Transverse colon (tissue), 4 donors: Measurements from ENCODE around the gene GNS. TPM values are rescaled to one million over a fixed set of nuclear protein-coding genes. Genes with fewer than 3 reads are reported as not detected.
"Not testable (repeated sequence)": the region's sequence is repeated elsewhere in the genome, so short reads cannot be mapped to it uniquely, and the experiment has no call there.

ENCODE experiments used
- DNase-seq: peaks from one replicate; pipeline ENCODE4 v3.0.0-alpha.2; 2019
- H3K27ac ChIP-seq, 4 donors: fragments of 200-600 bp; sonication (generic); 2 replicates each; pipeline ENCODE4 v1.5.1; 2016 to 2018; ENCODE audit warnings: inconsistent platforms in 4 of 4
- H3K27me3 ChIP-seq: fragments of 200-600 bp; sonication (generic); 2 replicates; pipeline ENCODE4 v1.5.1; 2017; ENCODE audit warnings: inconsistent platforms
- H3K36me3 ChIP-seq, 4 donors: fragments of 200-600 bp; sonication (generic); 2 replicates each; pipeline ENCODE4 v1.5.1; 2017 to 2019; ENCODE audit warnings: inconsistent platforms in 4 of 4
- H3K4me1 ChIP-seq, 4 donors: fragments of 200-600 bp; sonication (generic); 2 replicates each; pipeline ENCODE4 v1.5.1; 2017 to 2020; ENCODE audit warnings: inconsistent platforms in 4 of 4
- H3K4me3 ChIP-seq, 4 donors: fragments of 200-600 bp; sonication (generic); 1 replicate in 1 of 4; 2 replicates in 3 of 4; pipeline versions ENCODE4 v1.5.1 to v1.6.1; 2017 to 2019; ENCODE audit warnings: inconsistent platforms in 4 of 4
- H3K9me3 ChIP-seq, 2 donors: fragments of 200-600 bp; sonication (generic); 2 replicates each; pipeline ENCODE4 v1.5.1; 2017 to 2019; ENCODE audit warnings: inconsistent platforms in 2 of 2
- EP300 ChIP-seq: sonication (generic); formaldehyde crosslinking; IDR thresholded peaks from one replicate; pipeline ENCODE4 v1.6.1; 2017; ENCODE audit warnings: antibody characterized with exemption, low read depth
- POLR2A ChIP-seq: fragments of 450-650 bp; IDR thresholded peaks from one replicate; pipeline ENCODE4 v1.6.1; 2016; ENCODE audit warnings: antibody characterized with exemption, mild to moderate bottlenecking, moderate library complexity
- POLR2AphosphoS5 ChIP-seq, 3 donors: sonication (generic); formaldehyde crosslinking; IDR thresholded peaks; one replicate each; pipeline ENCODE4 v1.6.1; 2016; ENCODE audit warnings: antibody characterized with exemption in 3 of 3
- WGBS, 2 donors: methylation state at CpG; one replicate each; pipeline ENCODE4 v1.1.5; 2018; ENCODE audit warnings: low coverage in 1 of 2; 5-methylcytosine and 5-hydroxymethylcytosine counted together
- in situ Hi-C, 4 donors: fragments of 200-750 bp; cut with MboI; loops; one replicate each; pipeline versions ENCODE4 v1.15.0 to v1.15.1; 2017; ENCODE audit warnings: low sequenced_read_pairs in 3 of 4, low pct_ligation_motif_present in 1 of 4, low pct_unique_long_range_greater_than_20kb in 1 of 4
- intact Hi-C: fragments of 100-400 bp; cut with DNase I; formaldehyde crosslinking; loops from one replicate; pipeline ENCODE4 v1.15.1; 2023; ENCODE audit warnings: low total_unique reads
- total RNA-seq, 4 donors: library from RNA; depleted of rRNA; stranded (reverse); fragments of >200 nt; gene quantifications; one replicate each; pipeline ENCODE4 v1.1.0, GENCODE V29; 2016
- TF ChIP-seq, protein P1 (sequence below), 5 experiments: fragments of 200-600 bp in 3 of 5; fragments of 450-650 bp in 2 of 5; sonication (generic) in 3 of 5; IDR thresholded peaks; 1 replicate in 2 of 5; 2 replicates in 3 of 5; pipeline ENCODE4 v1.5.1; 2016 to 2017; ENCODE audit warnings: antibody characterized with exemption in 5 of 5, inconsistent platforms in 3 of 5, mild to moderate bottlenecking in 2 of 5, moderate library complexity in 1 of 5

GNS gene
- total RNA-seq, 4 donors from 2014 or later: 22.3 to 67.0 (median 48.3) TPM

GRCh38 chr12:64802180-64802775 lies 43.1 kb upstream of the GNS start:
- H3K4me3 ChIP-seq, H3K36me3 ChIP-seq, intact Hi-C loops, H3K27me3 ChIP-seq, H3K27ac ChIP-seq, H3K9me3 ChIP-seq, H3K4me1 ChIP-seq: not testable (repeated sequence)
- in situ Hi-C loops: loop anchor here in 1 of 4 donors (25.0 kb wide), 1 partner anchor 310 kb away; the partner anchor contains the start of gene WIF1
- TF ChIP-seq, protein P1, sequence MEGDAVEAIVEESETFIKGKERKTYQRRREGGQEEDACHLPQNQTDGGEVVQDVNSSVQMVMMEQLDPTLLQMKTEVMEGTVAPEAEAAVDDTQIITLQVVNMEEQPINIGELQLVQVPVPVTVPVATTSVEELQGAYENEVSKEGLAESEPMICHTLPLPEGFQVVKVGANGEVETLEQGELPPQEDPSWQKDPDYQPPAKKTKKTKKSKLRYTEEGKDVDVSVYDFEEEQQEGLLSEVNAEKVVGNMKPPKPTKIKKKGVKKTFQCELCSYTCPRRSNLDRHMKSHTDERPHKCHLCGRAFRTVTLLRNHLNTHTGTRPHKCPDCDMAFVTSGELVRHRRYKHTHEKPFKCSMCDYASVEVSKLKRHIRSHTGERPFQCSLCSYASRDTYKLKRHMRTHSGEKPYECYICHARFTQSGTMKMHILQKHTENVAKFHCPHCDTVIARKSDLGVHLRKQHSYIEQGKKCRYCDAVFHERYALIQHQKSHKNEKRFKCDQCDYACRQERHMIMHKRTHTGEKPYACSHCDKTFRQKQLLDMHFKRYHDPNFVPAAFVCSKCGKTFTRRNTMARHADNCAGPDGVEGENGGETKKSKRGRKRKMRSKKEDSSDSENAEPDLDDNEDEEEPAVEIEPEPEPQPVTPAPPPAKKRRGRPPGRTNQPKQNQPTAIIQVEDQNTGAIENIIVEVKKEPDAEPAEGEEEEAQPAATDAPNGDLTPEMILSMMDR (IDR thresholded peaks at IDR 0.05): peak; percentile 48 to 91 (median 84)
- peak; percentile 58 for DNase-seq
- 37 to 57% methylated on average over 4 to 8 of the region's 8 CpGs for WGBS, 2 donors

- intact Hi-C loops (no loop called here), in situ Hi-C loops (loop anchor here in 1 of 4 donors (25.0 kb wide), 1 partner anchor 311 kb away; the partner anchor contains the start of gene WIF1)
- Histone ChIP-seq H3K27me3 (no peaks in the 10 kb centered on the region), H3K36me3 (no peaks in the 10 kb centered on the region), H3K4me3 (no peak overlapping the region), H3K4me1 (peaks cover 0 to 7% (median 0%) of the 10 kb centered on the region in 4 donors), H3K9me3 (no peaks in the 10 kb centered on the region), H3K27ac (no peak overlapping the region)
- no peak for TF ChIP-seq POLR2A
- TF ChIP-seq POLR2AphosphoS5 (IDR thresholded peaks at IDR 0.05): no peak
- DNase-seq: no peak
- WGBS, 2 donors: 50 to 64% methylated on average over 1 to 2 of the region's 2 CpGs
Observed at GRCh38 chr12:64801381-64801780, 42.2 kb upstream of the GNS start.

GRCh38 chr12:64800640-64801039 lies 41.4 kb upstream of the GNS start:
- no peak for DNase-seq
- TF ChIP-seq, protein P1 (IDR thresholded peaks at IDR 0.05): no peak
- no peak for TF ChIP-seq POLR2A
- no peak for TF ChIP-seq POLR2AphosphoS5 (IDR thresholded peaks at IDR 0.05)
- TF ChIP-seq EP300: no peak
- 81 to 88% methylated on average over 2 to 5 of the region's 5 CpGs for WGBS, 2 donors
- in situ Hi-C loops: loop anchor here in 1 of 4 donors (25.0 kb wide), 1 partner anchor 312 kb away; the partner anchor contains the start of gene WIF1
- no peaks in the 10 kb centered on the region for H3K27me3 ChIP-seq
- H3K36me3 ChIP-seq: no peaks in the 10 kb centered on the region
- H3K27ac ChIP-seq: no peak overlapping the region
- peaks cover 0 to 13% (median 1%) of the 10 kb centered on the region in 4 donors for H3K4me1 ChIP-seq
- no peak overlapping the region for H3K4me3 ChIP-seq
- intact Hi-C loops: no loop called here
- H3K9me3 ChIP-seq: no peaks in the 10 kb centered on the region

DNA sequence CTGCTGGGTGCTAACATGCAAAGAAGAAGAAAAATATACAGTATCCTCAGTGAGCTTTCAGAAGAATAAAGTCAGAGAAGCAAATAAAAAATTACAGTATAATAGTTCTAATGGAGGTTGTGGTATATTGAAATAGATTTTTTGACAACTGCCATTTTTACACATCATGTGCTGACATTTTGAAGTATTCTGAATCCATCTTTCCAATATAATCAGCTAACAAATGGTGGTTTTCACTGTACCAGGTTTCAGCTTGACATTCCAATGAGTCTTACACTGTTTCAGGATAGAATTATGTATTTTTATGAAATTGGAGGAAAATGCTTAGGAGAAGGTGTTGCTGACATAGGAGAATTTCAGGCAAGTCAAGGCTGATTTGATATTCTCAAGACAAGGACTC lies 39.0 kb upstream of the GNS start:
- in situ Hi-C loops: no loop called here
- TF ChIP-seq POLR2A: no peak
- TF ChIP-seq, protein P1 (IDR thresholded peaks at IDR 0.05): no peak
- no peak for TF ChIP-seq EP300
- TF ChIP-seq POLR2AphosphoS5 (IDR thresholded peaks at IDR 0.05): no peak
- Histone ChIP-seq H3K4me3 (no peak overlapping the region), H3K9me3 (no peaks in the 10 kb centered on the region), H3K4me1 (peaks cover 0 to 13% (median 1%) of the 10 kb centered on the region in 4 donors), H3K36me3 (no peaks in the 10 kb centered on the region), H3K27me3 (no peaks in the 10 kb centered on the region), H3K27ac (no peak overlapping the region)
- intact Hi-C loops: no loop called here
- DNase-seq: no peak

- in situ Hi-C loops: no loop called here
- H3K4me3 ChIP-seq: no peak overlapping the region
- no peak for TF ChIP-seq POLR2AphosphoS5 (IDR thresholded peaks at IDR 0.05)
- TF ChIP-seq POLR2A: no peak
- no peak for TF ChIP-seq EP300
- TF ChIP-seq, protein P1 (IDR thresholded peaks at IDR 0.05): no peak
Observed at GRCh38 chr12:64797156-64797555, 38.0 kb upstream of the GNS start.

More at GRCh38 chr12:64797156-64797555, 38.0 kb upstream of the GNS start:
- DNase-seq: no peak
- H3K4me1 ChIP-seq: peaks cover 0 to 12% (median 1%) of the 10 kb centered on the region in 4 donors
- H3K9me3 ChIP-seq: no peaks in the 10 kb centered on the region
- 65 to 86% methylated on average over 1 of the region's 1 CpG for WGBS, 2 donors
- intact Hi-C loops: no loop called here
- no peaks in the 10 kb centered on the region for H3K36me3 ChIP-seq
- no peaks in the 10 kb centered on the region for H3K27me3 ChIP-seq
- H3K27ac ChIP-seq: no peak overlapping the region
